H1 (cell line): Measurements from ENCODE around the gene CAMK2G. TPM values are rescaled to one million over a fixed set of nuclear protein-coding genes. Genes with fewer than 3 reads are reported as not detected.

Source experiments
- CTCF ChIA-PET: fragments of 300-600 bp; sonication (Branson Sonifier 250); formaldehyde crosslinking; loops from one replicate; lab custom pipeline; 2021; ENCODE audit not compliant: partially characterized antibody; lab: Charles Lee
- POLR2A ChIA-PET: fragments of 300-600 bp; sonication (Branson Sonifier 250); formaldehyde crosslinking; loops from one replicate; lab custom pipeline; 2021; ENCODE audit warnings: inconsistent platforms; ENCODE audit not compliant: partially characterized antibody; lab: Charles Lee
- DNase-seq, 2 experiments: peaks; one replicate each; pipeline versions ENCODE4 v3.0.0 to v3.0.0-alpha.2; 2010 to 2022; ENCODE audit warnings: low spot score in 2 of 2, low read depth in 1 of 2, mixed read lengths in 1 of 2
- FAIRE-seq: peaks from 2 replicates; lab custom pipeline; 2011; peaks lifted over from hg19 to GRCh38; lab: Jason Lieb, UNC
- H2AFZ ChIP-seq: 2 replicates; pipeline ENCODE4 v1.8.1; 2012; ENCODE audit warnings: low read length, inconsistent platforms
- H2AK5ac ChIP-seq: 2 replicates; pipeline ENCODE4 v1.6.1; 2013; ENCODE audit warnings: low read depth, low read length
- H2BK120ac ChIP-seq: replicated peaks from 2 replicates; pipeline ENCODE3; 2013; ENCODE audit warnings: low read depth, low read length, inconsistent platforms
- H2BK12ac ChIP-seq: 2 replicates; pipeline ENCODE4 v1.6.1; 2013; ENCODE audit warnings: low read depth, low read length
- H2BK15ac ChIP-seq: 2 replicates; pipeline ENCODE4 v1.6.1; 2013; ENCODE audit warnings: low read length
- H2BK20ac ChIP-seq: 2 replicates; pipeline ENCODE4 v1.6.1; 2013; ENCODE audit warnings: low read length
- H2BK5ac ChIP-seq: 2 replicates; pipeline ENCODE4 v1.6.1; 2013; ENCODE audit warnings: low read depth, low read length
- H3K14ac ChIP-seq: 2 replicates; pipeline ENCODE4 v1.6.1; 2013; ENCODE audit warnings: inconsistent platforms; ENCODE audit not compliant: insufficient read length
- H3K18ac ChIP-seq: 2 replicates; pipeline ENCODE4 v1.6.1; 2013; ENCODE audit warnings: low read length; ENCODE audit errors: extremely low read depth
- H3K23ac ChIP-seq: 2 replicates; pipeline ENCODE4 v1.6.1; 2013; ENCODE audit warnings: inconsistent platforms; ENCODE audit not compliant: insufficient read length
- H3K23me2 ChIP-seq: 2 replicates; pipeline ENCODE4 v1.6.1; 2013; ENCODE audit warnings: low read depth, low read length
- H3K27ac ChIP-seq: 2 replicates; pipeline ENCODE4 v1.6.1; 2011; ENCODE audit warnings: low read depth, low read length, inconsistent platforms
- H3K27me3 ChIP-seq, 4 experiments: replicated peaks in 1 of 4; 1 replicate in 1 of 4; 2 replicates in 3 of 4; pipeline versions ENCODE4 v1.6.1 to v1.8.1; 2011 to 2013; ENCODE audit warnings: low read length in 3 of 4, mild to moderate bottlenecking in 3 of 4, inconsistent platforms in 2 of 4, mixed read lengths in 2 of 4, moderate library complexity in 1 of 4; ENCODE audit not compliant: control insufficient read depth in 3 of 4, insufficient read depth in 3 of 4; ENCODE audit errors: extremely low read depth in 1 of 4
- H3K36me3 ChIP-seq, 4 experiments: 2 replicates each; pipeline versions ENCODE4 v1.6.1 to v1.8.1; 2011 to 2013; ENCODE audit warnings: mild to moderate bottlenecking in 4 of 4, low read length in 3 of 4, moderate library complexity in 2 of 4, control low read depth in 1 of 4, inconsistent platforms in 1 of 4; ENCODE audit not compliant: insufficient read depth in 4 of 4, control insufficient read depth in 2 of 4
- H3K4ac ChIP-seq: replicated peaks from 2 replicates; pipeline ENCODE3; 2013; ENCODE audit warnings: low read length, low read depth, mixed read lengths, inconsistent platforms; ENCODE audit not compliant: insufficient read length
- H3K4me1 ChIP-seq, 4 experiments: replicated peaks in 1 of 4; 1 replicate in 1 of 4; 2 replicates in 3 of 4; pipeline versions ENCODE4 v1.6.1 to v1.8.1; 2011 to 2013; ENCODE audit warnings: low read length in 3 of 4, inconsistent platforms in 2 of 4, mixed read lengths in 1 of 4; ENCODE audit not compliant: insufficient read depth in 4 of 4, control insufficient read depth in 3 of 4
- H3K4me2 ChIP-seq, 2 experiments: 2 replicates each; pipeline versions ENCODE4 v1.6.1 to v1.8.1; 2011 to 2013; ENCODE audit warnings: low read depth in 2 of 2, low read length in 2 of 2, control low read depth in 1 of 2, inconsistent platforms in 1 of 2, mild to moderate bottlenecking in 1 of 2; ENCODE audit not compliant: insufficient read depth in 1 of 2
- H3K4me3 ChIP-seq, 4 experiments: fragments of 200-600, 300-600 bp in 1 of 4; sonication (generic), shearing (Covaris generic), sonication (Bioruptor Twin) in 1 of 4; 2 replicates each; pipeline versions ENCODE4 v1.5.1 to v1.8.1; 2011 to 2016; ENCODE audit warnings: low read length in 4 of 4, low read depth in 3 of 4, control low read depth in 2 of 4, inconsistent platforms in 2 of 4, mild to moderate bottlenecking in 2 of 4, mixed read lengths in 1 of 4, moderate library complexity in 1 of 4; ENCODE audit not compliant: insufficient read depth in 2 of 4; ENCODE audit errors: extremely low read depth in 1 of 4
- H3K56ac ChIP-seq: replicated peaks from 2 replicates; pipeline ENCODE3; 2013; ENCODE audit warnings: low read depth, mild to moderate bottlenecking, mixed read lengths, low read length, inconsistent platforms; ENCODE audit not compliant: insufficient read length
- H3K79me1 ChIP-seq: 2 replicates; pipeline ENCODE4 v1.6.1; 2013; ENCODE audit warnings: low read depth, low read length, control low read depth
- H3K79me2 ChIP-seq, 2 experiments: 2 replicates each; pipeline versions ENCODE4 v1.6.1 to v1.8.1; 2012 to 2013; ENCODE audit warnings: low read length in 2 of 2, mild to moderate bottlenecking in 2 of 2, inconsistent platforms in 1 of 2; ENCODE audit not compliant: insufficient read depth in 2 of 2, control insufficient read depth in 1 of 2
- H3K9ac ChIP-seq, 4 experiments: replicated peaks in 1 of 4; 1 replicate in 1 of 4; 2 replicates in 3 of 4; pipeline versions ENCODE4 v1.6.1 to v1.8.1; 2011 to 2013; ENCODE audit warnings: low read depth in 3 of 4, low read length in 3 of 4, control low read depth in 2 of 4, mild to moderate bottlenecking in 2 of 4, moderate library complexity in 2 of 4, inconsistent platforms in 1 of 4; ENCODE audit errors: extremely low read depth in 1 of 4
- H3K9me3 ChIP-seq, 2 experiments: 2 replicates each; pipeline versions ENCODE4 v1.6.1 to v1.8.1; 2012 to 2013; ENCODE audit warnings: mild to moderate bottlenecking in 2 of 2, moderate library complexity in 2 of 2, control low read depth in 1 of 2, inconsistent platforms in 1 of 2, low read depth in 1 of 2, low read length in 1 of 2, mixed read lengths in 1 of 2; ENCODE audit not compliant: insufficient read depth in 2 of 2
- H4K20me1 ChIP-seq, 2 experiments: replicated peaks in 1 of 2; 2 replicates each; pipeline versions ENCODE3 to v1.8.1; 2011 to 2013; ENCODE audit warnings: inconsistent platforms in 2 of 2, low read length in 2 of 2, mild to moderate bottlenecking in 1 of 2; ENCODE audit not compliant: insufficient read depth in 2 of 2, control insufficient read depth in 1 of 2
- H4K5ac ChIP-seq: 2 replicates; pipeline ENCODE4 v1.6.1; 2013; ENCODE audit warnings: low read length, low read depth, mixed read lengths, inconsistent platforms; ENCODE audit not compliant: insufficient read length
- H4K8ac ChIP-seq: 2 replicates; pipeline ENCODE4 v1.8.0; 2013; ENCODE audit warnings: mild to moderate bottlenecking, moderate library complexity, low read length, inconsistent platforms; ENCODE audit not compliant: insufficient read depth; ENCODE audit errors: extremely low read depth
- H4K91ac ChIP-seq: replicated peaks from 2 replicates; pipeline ENCODE3; 2013; ENCODE audit warnings: low read length, mixed read lengths, inconsistent platforms; ENCODE audit not compliant: insufficient read length
- ASH2L ChIP-seq: fragments of 200-600, 300-600 bp; sonication (generic); IDR thresholded peaks from one replicate; pipeline ENCODE4 v1.7.1; 2017; ENCODE audit warnings: low read length
- WGBS, 2 experiments: shearing (Covaris generic) in 1 of 2; methylation state at CpG; one replicate each; pipeline versions ENCODE4 v1.1.6 to v1.1.7; 2013 to 2015; ENCODE audit warnings: low lambda C conversion rate in 2 of 2, mixed read lengths in 2 of 2, inconsistent platforms in 1 of 2, low coverage in 1 of 2, missing lambda C conversion rate in 1 of 2; ENCODE audit not compliant: insufficient replicate concordance in 2 of 2, insufficient coverage in 1 of 2, insufficient read length in 1 of 2; ENCODE audit errors: extremely low coverage in 1 of 2, missing lambda C conversion rate in 1 of 2; 5-methylcytosine and 5-hydroxymethylcytosine counted together
- polyA plus RNA-seq, 7 experiments: library from polyadenylated mRNA; depleted of rRNA in 3 of 7; stranded (reverse) in 5 of 7; unstranded in 2 of 7; fragments of >200 nt in 5 of 7; fragments of 200-250 nt in 2 of 7; gene quantifications; 1 replicate in 5 of 7; 2 replicates in 1 of 7; 4 replicates in 1 of 7; pipeline versions ENCODE4 v1.2.1 to v1.2.3, GENCODE V29; 2011 to 2013; ENCODE audit warnings: missing spikeins in 2 of 7, mixed read lengths in 2 of 7
- total RNA-seq: library from RNA; stranded (reverse); fragmentation: NEBNext Ultra II Directional; extraction: Animal tissue kit (Norgen Biotek cat#: 25700); gene quantifications from 2 replicates; pipeline ENCODE4 v1.2.1, GENCODE V29; 2021

CAMK2G gene
- total and polyA plus RNA-seq, 2 of the 8 experiments (the other 6 are each of a cell fraction or from before 2014, with no cell fraction given): 28.9 to 31.7 TPM

GRCh38 chr10:73886661-73887293 lies 12.4 kb upstream of the CAMK2G start:
- peak overlapping the region; percentile 76; the same call in 1 of the 2 replicates for H2BK12ac ChIP-seq
- no peaks in the 10 kb centered on the region for H3K79me1 ChIP-seq
- H3K23me2 ChIP-seq: no peaks in the 10 kb centered on the region
- no peaks in the 10 kb centered on the region for H3K79me2 ChIP-seq
- peak overlapping the region; percentile 16 for H2BK120ac ChIP-seq
- H4K20me1 ChIP-seq: no peaks in the 10 kb centered on the region
- 71% methylated on average over 4 of the region's 4 CpGs; no CpG with 5 or more reads in 1 of the 2 experiments for WGBS, 2 experiments
- TF ChIP-seq ASH2L: no peak
- TF ChIP-seq, all 59 proteins: peak for 0
- no peak overlapping the region for H3K14ac ChIP-seq
- H2AFZ ChIP-seq: no peak overlapping the region
- no peaks in the 10 kb centered on the region for H3K9me3 ChIP-seq
- peak overlapping the region; percentile 35; the same call in 1 of the 2 replicates for H2BK20ac ChIP-seq
- peak overlapping the region; percentile 77; the same call in 1 of the 2 replicates for H2BK15ac ChIP-seq
- no peak overlapping the region; the same call in 1 of the 2 replicates for H2BK5ac ChIP-seq
- no peaks in the 10 kb centered on the region for H3K36me3 ChIP-seq
- peak overlapping the region; percentile 57 for H4K91ac ChIP-seq
- no peak overlapping the region for H4K5ac ChIP-seq
- no peak overlapping the region for H3K18ac ChIP-seq
- ChIA-PET CTCF (interaction anchor here (0.6 to 27.0 kb wide), 52 partner anchors 8 to 239 kb away, joined by 3 to 681 read pairs (median 4); partner anchors contain the start of gene PLAU), POLR2A (interaction anchor here (0.8 to 3.9 kb wide), 8 partner anchors 9 to 125 kb away, joined by 3 to 29 read pairs (median 4); no protein-coding TSS in a partner anchor)
- H3K56ac ChIP-seq: no peak overlapping the region
- no peak overlapping the region for H3K4me3 ChIP-seq
- no peak overlapping the region for H3K23ac ChIP-seq
- no peak overlapping the region for H3K27ac ChIP-seq
- H4K8ac ChIP-seq: no peak overlapping the region
- H3K4ac ChIP-seq: no peak overlapping the region
- no peak overlapping the region for H3K4me2 ChIP-seq
- H3K4me1 ChIP-seq: peaks cover 1 to 9% (median 5%) of the 10 kb centered on the region in 4 experiments; a peak in 5 of 7 replicates
- no peak for FAIRE-seq
- DNase-seq: no peak
- 0 out of 2 replicates have a peak overlapping the region, but pooled peaks have one; percentile 17 for H2AK5ac ChIP-seq
- H3K9ac ChIP-seq: no peak overlapping the region
- H3K27me3 ChIP-seq: no peaks in the 10 kb centered on the region
